22Rv1 (cell line): ENCODE data around the gene ITGB2.

Experiments used
- H3K27ac ChIP-seq: fragments of 450-650 bp; 2 replicates; pipeline ENCODE4 v1.5.1; 2017
- ZFX ChIP-seq: fragments of 450-650 bp; IDR thresholded peaks from 2 replicates; pipeline ENCODE4 v1.6.1; 2017; ENCODE audit warnings: antibody characterized with exemption, borderline replicate concordance
- TF ChIP-seq, protein P1 (sequence below): fragments of 450-650 bp; IDR thresholded peaks from 2 replicates; pipeline ENCODE4 v1.5.1; 2017; ENCODE audit warnings: mild to moderate bottlenecking

The ITGB2 gene

DNA sequence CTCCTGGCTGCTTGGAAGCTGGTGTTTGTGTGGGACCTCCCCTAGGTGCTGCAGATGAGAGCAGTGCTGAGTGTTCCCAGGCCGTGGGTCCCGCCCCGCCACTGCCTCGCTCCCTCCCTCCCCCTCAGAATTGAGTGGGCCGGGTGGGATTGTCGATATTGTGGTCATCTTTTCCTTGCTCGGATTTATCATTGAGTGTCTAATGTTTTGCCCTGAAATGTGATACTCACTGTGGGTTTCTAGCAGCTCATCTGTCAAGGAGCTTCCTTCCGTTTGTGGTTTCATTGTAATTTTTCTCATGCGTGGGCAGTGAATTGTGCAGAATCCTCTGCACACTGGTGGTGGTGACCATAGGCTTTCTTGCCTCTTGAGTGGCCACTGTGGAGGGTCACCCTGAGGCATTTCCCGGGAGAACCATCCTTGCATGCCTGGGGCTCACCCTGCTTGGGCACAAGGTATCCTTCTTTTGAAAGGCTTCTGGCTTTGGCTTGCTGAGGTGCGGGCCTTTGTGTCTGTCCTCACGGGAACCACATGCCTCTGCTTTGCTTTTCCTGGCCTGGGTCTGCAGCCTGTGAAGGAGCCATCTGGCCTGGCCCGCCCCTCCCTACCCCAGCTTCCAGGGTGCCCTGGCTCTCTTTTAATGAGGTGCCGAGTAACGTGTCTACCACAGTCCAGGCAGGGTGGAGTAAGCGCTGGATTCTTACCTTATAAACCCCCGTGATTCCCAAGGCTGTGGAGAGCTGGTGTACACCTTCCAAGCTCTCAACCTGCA, 44.7 kb upstream of the ITGB2 start:
- no peak for TF ChIP-seq ZFX
- TF ChIP-seq, protein P1, sequence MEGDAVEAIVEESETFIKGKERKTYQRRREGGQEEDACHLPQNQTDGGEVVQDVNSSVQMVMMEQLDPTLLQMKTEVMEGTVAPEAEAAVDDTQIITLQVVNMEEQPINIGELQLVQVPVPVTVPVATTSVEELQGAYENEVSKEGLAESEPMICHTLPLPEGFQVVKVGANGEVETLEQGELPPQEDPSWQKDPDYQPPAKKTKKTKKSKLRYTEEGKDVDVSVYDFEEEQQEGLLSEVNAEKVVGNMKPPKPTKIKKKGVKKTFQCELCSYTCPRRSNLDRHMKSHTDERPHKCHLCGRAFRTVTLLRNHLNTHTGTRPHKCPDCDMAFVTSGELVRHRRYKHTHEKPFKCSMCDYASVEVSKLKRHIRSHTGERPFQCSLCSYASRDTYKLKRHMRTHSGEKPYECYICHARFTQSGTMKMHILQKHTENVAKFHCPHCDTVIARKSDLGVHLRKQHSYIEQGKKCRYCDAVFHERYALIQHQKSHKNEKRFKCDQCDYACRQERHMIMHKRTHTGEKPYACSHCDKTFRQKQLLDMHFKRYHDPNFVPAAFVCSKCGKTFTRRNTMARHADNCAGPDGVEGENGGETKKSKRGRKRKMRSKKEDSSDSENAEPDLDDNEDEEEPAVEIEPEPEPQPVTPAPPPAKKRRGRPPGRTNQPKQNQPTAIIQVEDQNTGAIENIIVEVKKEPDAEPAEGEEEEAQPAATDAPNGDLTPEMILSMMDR = no peak
- no peak overlapping the region for H3K27ac ChIP-seq

DNA sequence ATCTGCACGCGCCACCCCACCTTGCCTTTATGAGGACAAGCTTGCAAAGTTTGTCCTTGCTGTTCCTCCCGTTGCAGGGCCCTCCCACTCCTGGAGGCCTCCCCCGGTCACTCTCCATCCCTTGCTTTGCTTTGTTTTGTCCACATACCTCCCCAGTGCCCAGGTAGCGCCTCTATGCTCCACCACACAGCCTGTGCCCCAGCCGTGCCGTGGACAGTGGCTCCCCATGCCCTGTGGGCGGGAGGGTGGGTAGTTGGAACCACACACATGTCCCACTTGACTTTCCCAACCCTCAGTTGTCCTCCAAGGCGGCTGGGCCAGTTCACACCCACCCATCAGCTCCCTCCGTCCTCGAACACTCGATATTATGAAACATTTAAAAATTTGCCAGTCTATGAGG, 43.7 kb upstream of the ITGB2 start:
- no peak overlapping the region for H3K27ac ChIP-seq
- TF ChIP-seq ZFX = no peak
- TF ChIP-seq, protein P1 = no peak

DNA sequence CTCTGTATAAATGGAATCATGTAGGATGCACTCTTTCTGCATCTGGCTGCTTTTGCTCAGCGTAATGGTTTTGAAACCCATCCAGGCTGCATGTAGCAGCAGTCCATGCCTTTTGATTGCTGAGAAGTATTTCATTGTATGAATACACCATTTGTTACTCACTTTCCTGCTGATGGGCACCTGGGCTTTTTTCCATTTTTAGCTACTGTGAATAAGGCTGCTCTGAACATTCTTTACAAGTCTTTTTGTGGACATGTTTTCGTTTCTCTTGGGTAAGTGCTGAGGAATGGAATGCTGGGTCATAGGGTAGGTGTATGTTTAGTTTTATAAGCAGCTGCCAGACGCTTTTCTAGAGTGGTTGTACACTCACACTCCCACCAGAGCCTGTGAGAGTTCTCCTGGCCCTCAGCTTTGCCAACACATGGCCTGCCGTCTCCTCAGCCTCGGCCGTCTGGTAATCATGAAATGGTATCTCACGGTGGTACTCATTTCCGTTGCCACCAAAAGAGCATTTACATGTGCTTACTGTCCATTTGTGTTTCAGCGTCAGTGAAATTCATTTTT, 41.8 kb upstream of the ITGB2 start:
- H3K27ac ChIP-seq = no peak overlapping the region
- TF ChIP-seq ZFX = no peak

DNA sequence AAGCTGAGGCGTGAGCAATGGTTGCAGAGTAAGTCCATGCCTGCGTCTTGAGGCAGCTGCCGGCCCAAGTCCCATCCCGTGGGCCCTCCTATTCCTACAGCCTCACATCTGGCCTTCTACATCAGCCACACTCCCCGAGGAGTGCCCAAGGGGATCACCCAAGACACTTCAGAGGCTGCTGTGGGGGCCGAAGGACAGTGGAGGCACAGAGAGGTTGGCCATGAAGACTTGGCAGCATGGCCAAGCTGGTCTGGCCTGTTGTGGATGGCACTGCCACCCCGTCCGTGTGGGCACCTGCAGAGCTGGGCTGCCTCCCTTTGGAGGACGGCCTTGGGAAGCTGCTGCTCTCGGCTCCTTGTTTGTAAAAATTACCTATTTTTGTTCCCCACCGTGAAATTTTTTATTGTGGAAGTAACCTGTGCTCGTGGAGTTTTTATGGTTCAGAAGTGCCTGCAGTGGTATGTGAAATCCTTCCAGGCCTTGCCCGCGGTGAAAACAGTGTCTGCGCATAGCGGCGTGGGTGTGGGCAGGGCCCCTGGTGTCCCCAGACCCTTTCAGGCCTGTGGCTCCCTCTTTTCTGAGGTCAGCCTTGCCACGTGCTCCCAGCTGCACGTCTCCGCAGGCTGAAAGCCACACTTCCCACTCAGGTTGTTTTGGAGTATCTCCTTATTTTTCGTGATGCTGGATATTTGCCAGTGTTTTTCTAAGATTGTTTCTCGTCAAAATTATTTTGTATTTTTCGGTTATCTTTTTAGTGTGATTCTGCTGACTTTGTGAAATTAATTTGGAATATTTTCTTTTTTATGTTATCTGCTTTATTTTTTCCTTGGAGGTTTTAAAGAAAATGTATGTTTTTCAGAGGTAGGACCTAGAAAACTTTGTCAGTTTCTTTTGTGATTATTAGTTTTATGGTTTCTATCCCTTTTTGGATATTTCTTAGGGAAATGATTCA, 39.7 kb upstream of the ITGB2 start:
- H3K27ac ChIP-seq = no peak overlapping the region
- TF ChIP-seq, protein P1 = no peak
- TF ChIP-seq ZFX = no peak

DNA sequence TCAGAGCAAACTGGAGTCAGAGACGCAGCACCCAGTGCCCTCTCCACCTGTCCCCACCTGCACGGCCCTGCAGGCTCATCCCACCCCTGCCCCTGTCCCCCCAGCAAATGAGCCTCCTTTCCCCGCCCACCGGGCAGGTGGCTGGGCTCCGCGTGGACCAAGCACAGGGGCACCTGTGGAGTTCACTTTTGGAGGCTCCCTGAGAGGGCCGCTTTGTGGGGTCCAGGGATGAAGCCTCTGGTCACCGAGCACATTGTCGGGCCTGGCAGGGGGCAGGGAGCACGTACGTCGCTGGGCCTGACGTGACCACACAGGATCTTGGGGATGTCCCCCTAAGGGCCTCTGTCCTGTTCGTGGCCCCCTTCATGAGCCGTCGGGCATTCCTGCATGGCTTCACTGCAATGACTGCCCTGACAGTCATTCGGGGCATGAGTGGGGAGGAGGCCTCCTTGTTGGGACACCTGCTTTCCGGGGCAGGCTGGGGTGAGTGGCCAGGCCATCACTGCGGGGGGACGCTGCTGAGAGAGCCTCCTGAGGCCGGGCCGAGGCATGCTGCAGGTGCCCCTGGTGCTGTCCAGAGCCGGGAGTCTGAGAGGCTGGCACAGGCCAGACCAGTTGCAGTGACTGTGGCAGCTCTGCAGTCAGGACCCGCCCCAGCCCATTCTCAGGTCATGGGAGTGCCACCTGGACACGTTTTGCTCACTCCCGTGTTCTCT, 38.8 kb upstream of the ITGB2 start:
- H3K27ac ChIP-seq = no peak overlapping the region
- TF ChIP-seq ZFX = no peak
- TF ChIP-seq, protein P1 = no peak

GRCh38 chr21:44958471-44959191, 37.9 kb upstream of the ITGB2 start:
- no peak overlapping the region for H3K27ac ChIP-seq
- TF ChIP-seq ZFX = no peak
- TF ChIP-seq, protein P1 = no peak
